H1 (cell line): ENCODE measurements around the gene ZFYVE19. TPM values are rescaled to one million over a fixed set of nuclear protein-coding genes. Genes with fewer than 3 reads are reported as not detected.
A peak's percentile ranks its signal among the peaks of the same experiment; 100 is the strongest.

Experiments used
- CTCF ChIA-PET: fragments of 300-600 bp; sonication (Branson Sonifier 250); formaldehyde crosslinking; loops from one replicate; lab custom pipeline; 2021; ENCODE audit not compliant: partially characterized antibody; lab: Charles Lee
- POLR2A ChIA-PET: fragments of 300-600 bp; sonication (Branson Sonifier 250); formaldehyde crosslinking; loops from one replicate; lab custom pipeline; 2021; ENCODE audit warnings: inconsistent platforms; ENCODE audit not compliant: partially characterized antibody; lab: Charles Lee
- DNase-seq, 2 experiments: peaks; one replicate each; pipeline versions ENCODE4 v3.0.0 to v3.0.0-alpha.2; 2010 to 2022; ENCODE audit warnings: low spot score in 2 of 2, low read depth in 1 of 2, mixed read lengths in 1 of 2
- FAIRE-seq: peaks from 2 replicates; lab custom pipeline; 2011; peaks lifted over from hg19 to GRCh38; lab: Jason Lieb, UNC
- H2AFZ ChIP-seq: 2 replicates; pipeline ENCODE4 v1.8.1; 2012; ENCODE audit warnings: low read length, inconsistent platforms
- H2AK5ac ChIP-seq: 2 replicates; pipeline ENCODE4 v1.6.1; 2013; ENCODE audit warnings: low read depth, low read length
- H2BK120ac ChIP-seq: replicated peaks from 2 replicates; pipeline ENCODE3; 2013; ENCODE audit warnings: low read depth, low read length, inconsistent platforms
- H2BK12ac ChIP-seq: 2 replicates; pipeline ENCODE4 v1.6.1; 2013; ENCODE audit warnings: low read depth, low read length
- H2BK15ac ChIP-seq: 2 replicates; pipeline ENCODE4 v1.6.1; 2013; ENCODE audit warnings: low read length
- H2BK20ac ChIP-seq: 2 replicates; pipeline ENCODE4 v1.6.1; 2013; ENCODE audit warnings: low read length
- H2BK5ac ChIP-seq: 2 replicates; pipeline ENCODE4 v1.6.1; 2013; ENCODE audit warnings: low read depth, low read length
- H3K14ac ChIP-seq: 2 replicates; pipeline ENCODE4 v1.6.1; 2013; ENCODE audit warnings: inconsistent platforms; ENCODE audit not compliant: insufficient read length
- H3K18ac ChIP-seq: 2 replicates; pipeline ENCODE4 v1.6.1; 2013; ENCODE audit warnings: low read length; ENCODE audit errors: extremely low read depth
- H3K23ac ChIP-seq: 2 replicates; pipeline ENCODE4 v1.6.1; 2013; ENCODE audit warnings: inconsistent platforms; ENCODE audit not compliant: insufficient read length
- H3K23me2 ChIP-seq: 2 replicates; pipeline ENCODE4 v1.6.1; 2013; ENCODE audit warnings: low read depth, low read length
- H3K27ac ChIP-seq: 2 replicates; pipeline ENCODE4 v1.6.1; 2011; ENCODE audit warnings: low read depth, low read length, inconsistent platforms
- H3K27me3 ChIP-seq, 4 experiments: replicated peaks in 1 of 4; 1 replicate in 1 of 4; 2 replicates in 3 of 4; pipeline versions ENCODE4 v1.6.1 to v1.8.1; 2011 to 2013; ENCODE audit warnings: low read length in 3 of 4, mild to moderate bottlenecking in 3 of 4, inconsistent platforms in 2 of 4, mixed read lengths in 2 of 4, moderate library complexity in 1 of 4; ENCODE audit not compliant: control insufficient read depth in 3 of 4, insufficient read depth in 3 of 4; ENCODE audit errors: extremely low read depth in 1 of 4
- H3K36me3 ChIP-seq, 4 experiments: 2 replicates each; pipeline versions ENCODE4 v1.6.1 to v1.8.1; 2011 to 2013; ENCODE audit warnings: mild to moderate bottlenecking in 4 of 4, low read length in 3 of 4, moderate library complexity in 2 of 4, control low read depth in 1 of 4, inconsistent platforms in 1 of 4; ENCODE audit not compliant: insufficient read depth in 4 of 4, control insufficient read depth in 2 of 4
- H3K4ac ChIP-seq: replicated peaks from 2 replicates; pipeline ENCODE3; 2013; ENCODE audit warnings: low read length, low read depth, mixed read lengths, inconsistent platforms; ENCODE audit not compliant: insufficient read length
- H3K4me1 ChIP-seq, 4 experiments: replicated peaks in 1 of 4; 1 replicate in 1 of 4; 2 replicates in 3 of 4; pipeline versions ENCODE4 v1.6.1 to v1.8.1; 2011 to 2013; ENCODE audit warnings: low read length in 3 of 4, inconsistent platforms in 2 of 4, mixed read lengths in 1 of 4; ENCODE audit not compliant: insufficient read depth in 4 of 4, control insufficient read depth in 3 of 4
- H3K4me2 ChIP-seq, 2 experiments: 2 replicates each; pipeline versions ENCODE4 v1.6.1 to v1.8.1; 2011 to 2013; ENCODE audit warnings: low read depth in 2 of 2, low read length in 2 of 2, control low read depth in 1 of 2, inconsistent platforms in 1 of 2, mild to moderate bottlenecking in 1 of 2; ENCODE audit not compliant: insufficient read depth in 1 of 2
- H3K4me3 ChIP-seq, 4 experiments: fragments of 200-600, 300-600 bp in 1 of 4; sonication (generic), shearing (Covaris generic), sonication (Bioruptor Twin) in 1 of 4; 2 replicates each; pipeline versions ENCODE4 v1.5.1 to v1.8.1; 2011 to 2016; ENCODE audit warnings: low read length in 4 of 4, low read depth in 3 of 4, control low read depth in 2 of 4, inconsistent platforms in 2 of 4, mild to moderate bottlenecking in 2 of 4, mixed read lengths in 1 of 4, moderate library complexity in 1 of 4; ENCODE audit not compliant: insufficient read depth in 2 of 4; ENCODE audit errors: extremely low read depth in 1 of 4
- H3K56ac ChIP-seq: replicated peaks from 2 replicates; pipeline ENCODE3; 2013; ENCODE audit warnings: low read depth, mild to moderate bottlenecking, mixed read lengths, low read length, inconsistent platforms; ENCODE audit not compliant: insufficient read length
- H3K79me1 ChIP-seq: 2 replicates; pipeline ENCODE4 v1.6.1; 2013; ENCODE audit warnings: low read depth, low read length, control low read depth
- H3K79me2 ChIP-seq, 2 experiments: 2 replicates each; pipeline versions ENCODE4 v1.6.1 to v1.8.1; 2012 to 2013; ENCODE audit warnings: low read length in 2 of 2, mild to moderate bottlenecking in 2 of 2, inconsistent platforms in 1 of 2; ENCODE audit not compliant: insufficient read depth in 2 of 2, control insufficient read depth in 1 of 2
- H3K9ac ChIP-seq, 4 experiments: replicated peaks in 1 of 4; 1 replicate in 1 of 4; 2 replicates in 3 of 4; pipeline versions ENCODE4 v1.6.1 to v1.8.1; 2011 to 2013; ENCODE audit warnings: low read depth in 3 of 4, low read length in 3 of 4, control low read depth in 2 of 4, mild to moderate bottlenecking in 2 of 4, moderate library complexity in 2 of 4, inconsistent platforms in 1 of 4; ENCODE audit errors: extremely low read depth in 1 of 4
- H3K9me3 ChIP-seq, 2 experiments: 2 replicates each; pipeline versions ENCODE4 v1.6.1 to v1.8.1; 2012 to 2013; ENCODE audit warnings: mild to moderate bottlenecking in 2 of 2, moderate library complexity in 2 of 2, control low read depth in 1 of 2, inconsistent platforms in 1 of 2, low read depth in 1 of 2, low read length in 1 of 2, mixed read lengths in 1 of 2; ENCODE audit not compliant: insufficient read depth in 2 of 2
- H4K20me1 ChIP-seq, 2 experiments: replicated peaks in 1 of 2; 2 replicates each; pipeline versions ENCODE3 to v1.8.1; 2011 to 2013; ENCODE audit warnings: inconsistent platforms in 2 of 2, low read length in 2 of 2, mild to moderate bottlenecking in 1 of 2; ENCODE audit not compliant: insufficient read depth in 2 of 2, control insufficient read depth in 1 of 2
- H4K5ac ChIP-seq: 2 replicates; pipeline ENCODE4 v1.6.1; 2013; ENCODE audit warnings: low read length, low read depth, mixed read lengths, inconsistent platforms; ENCODE audit not compliant: insufficient read length
- H4K8ac ChIP-seq: 2 replicates; pipeline ENCODE4 v1.8.0; 2013; ENCODE audit warnings: mild to moderate bottlenecking, moderate library complexity, low read length, inconsistent platforms; ENCODE audit not compliant: insufficient read depth; ENCODE audit errors: extremely low read depth
- H4K91ac ChIP-seq: replicated peaks from 2 replicates; pipeline ENCODE3; 2013; ENCODE audit warnings: low read length, mixed read lengths, inconsistent platforms; ENCODE audit not compliant: insufficient read length
- SRF ChIP-seq: IDR thresholded peaks from 2 replicates; pipeline ENCODE4 v1.6.1; 2011; ENCODE audit warnings: mild to moderate bottlenecking, low read depth, low read length, moderate library complexity
- WGBS, 2 experiments: shearing (Covaris generic) in 1 of 2; methylation state at CpG; one replicate each; pipeline versions ENCODE4 v1.1.6 to v1.1.7; 2013 to 2015; ENCODE audit warnings: low lambda C conversion rate in 2 of 2, mixed read lengths in 2 of 2, inconsistent platforms in 1 of 2, low coverage in 1 of 2, missing lambda C conversion rate in 1 of 2; ENCODE audit not compliant: insufficient replicate concordance in 2 of 2, insufficient coverage in 1 of 2, insufficient read length in 1 of 2; ENCODE audit errors: extremely low coverage in 1 of 2, missing lambda C conversion rate in 1 of 2; 5-methylcytosine and 5-hydroxymethylcytosine counted together
- polyA plus RNA-seq, 7 experiments: library from polyadenylated mRNA; depleted of rRNA in 3 of 7; stranded (reverse) in 5 of 7; unstranded in 2 of 7; fragments of >200 nt in 5 of 7; fragments of 200-250 nt in 2 of 7; gene quantifications; 1 replicate in 5 of 7; 2 replicates in 1 of 7; 4 replicates in 1 of 7; pipeline versions ENCODE4 v1.2.1 to v1.2.3, GENCODE V29; 2011 to 2013; ENCODE audit warnings: missing spikeins in 2 of 7, mixed read lengths in 2 of 7
- total RNA-seq: library from RNA; stranded (reverse); fragmentation: NEBNext Ultra II Directional; extraction: Animal tissue kit (Norgen Biotek cat#: 25700); gene quantifications from 2 replicates; pipeline ENCODE4 v1.2.1, GENCODE V29; 2021

ZFYVE19 gene
- total and polyA plus RNA-seq, 2 of the 8 experiments (the other 6 are each of a cell fraction or from before 2014, with no cell fraction given), result 11.2 to 21.8 TPM

DNA sequence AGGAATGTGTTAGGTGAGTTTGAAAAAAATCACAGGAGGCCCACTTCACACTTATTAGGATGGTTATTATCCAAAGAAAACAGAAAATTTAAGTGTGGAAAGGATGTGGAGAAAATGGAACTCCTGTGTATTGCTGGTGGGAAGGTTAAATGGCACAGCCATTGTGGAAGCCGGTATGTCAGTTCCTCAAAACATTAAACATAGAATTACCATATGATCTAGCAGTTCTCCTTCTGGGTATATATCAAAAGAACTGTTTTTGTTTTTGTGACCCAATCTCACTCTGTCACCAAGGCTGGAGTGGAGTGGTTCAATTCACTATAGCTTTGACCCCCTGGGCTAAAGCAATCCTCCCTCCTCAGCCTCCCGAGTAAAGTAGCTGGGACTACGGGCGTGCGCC is 10.4 kb upstream of the ZFYVE19 start:
- H3K23ac ChIP-seq, result no peak overlapping the region
- no peak overlapping the region for H2BK15ac ChIP-seq
- H2BK120ac ChIP-seq, result peak overlapping the region; percentile 59
- H3K4ac ChIP-seq, result no peak overlapping the region
- H3K14ac ChIP-seq, result no peak overlapping the region
- DNase-seq, result no peak
- no peak overlapping the region for H3K18ac ChIP-seq
- FAIRE-seq, result no peak
- H4K5ac ChIP-seq, result no peak overlapping the region
- no peaks in the 10 kb centered on the region for H3K9me3 ChIP-seq
- H2BK5ac ChIP-seq, result no peak overlapping the region
- WGBS, 2 experiments, result 97% methylated on average over 5 of the region's 5 CpGs; no CpG with 5 or more reads in 1 of the 2 experiments
- no peak for TF ChIP-seq SRF
- TF ChIP-seq, all 59 proteins: peak for 0
- Histone ChIP-seq H3K27ac (no peak overlapping the region), H4K91ac (no peak overlapping the region), H3K79me1 (no peaks in the 10 kb centered on the region; the same call in none of the 2 replicates), H3K4me1 (peaks cover 2 to 11% (median 9%) of the 10 kb centered on the region in 4 experiments; a peak in 5 of 7 replicates), H3K56ac (no peak overlapping the region), H2AFZ (no peak overlapping the region), H3K9ac (no peak overlapping the region), H3K4me2 (0 out of 4 replicates have a peak overlapping the region, but pooled peaks of 1 of the 2 experiments have one; percentile 11), H3K27me3 (no peaks in the 10 kb centered on the region), H2AK5ac (no peak overlapping the region), H3K23me2 (no peaks in the 10 kb centered on the region; the same call in 1 of the 2 replicates), H4K8ac (no peak overlapping the region), H2BK12ac (0 out of 2 replicates have a peak overlapping the region, but pooled peaks have one; percentile 68), H2BK20ac (no peak overlapping the region), H4K20me1 (no peaks in the 10 kb centered on the region), H3K36me3 (no peaks in the 10 kb centered on the region; a peak in 1 of 8 replicates), H3K79me2 (peaks cover 0 to 14% of the 10 kb centered on the region in 2 experiments; a peak in 2 of 4 replicates), H3K4me3 (no peak overlapping the region)
- ChIA-PET CTCF (interaction anchor here (0.6 to 1.5 kb wide), 8 partner anchors 10 to 66 kb away, joined by 3 to 9 read pairs (median 4); partner anchors contain the start of genes DNAJC17 and ZFYVE19), POLR2A (interaction anchor here (1.2 kb wide), 1 partner anchor 8 kb away, joined by 3 read pairs; no protein-coding TSS in a partner anchor)
